Endothelial cell of umbilical vein (primary cell): Measurements from ENCODE around the gene EML1.

Source experiments
- EZH2 ChIP-seq: IDR thresholded peaks from 2 replicates; pipeline ENCODE4 v1.6.1; 2012; ENCODE audit warnings: borderline replicate concordance, low read depth, mild to moderate bottlenecking, moderate library complexity, low read length, inconsistent platforms; ENCODE audit not compliant: severe bottlenecking
- FOS ChIP-seq: IDR thresholded peaks from 2 replicates; pipeline ENCODE4 v1.6.1; 2011; ENCODE audit warnings: mild to moderate bottlenecking, low read length, moderate library complexity, borderline replicate concordance; ENCODE audit not compliant: insufficient read depth
- POLR2AphosphoS5 ChIP-seq: IDR thresholded peaks from 2 replicates; pipeline ENCODE4 v1.6.1; 2012; ENCODE audit warnings: low read depth, mild to moderate bottlenecking, control low read depth, low read length, moderate library complexity; ENCODE audit not compliant: insufficient read depth
- TF ChIP-seq, protein P1 (sequence below), 2 donors: IDR thresholded peaks; 1 replicate in 1 of 2; 2 replicates in 1 of 2; pipeline ENCODE4 v1.5.1; 2011; ENCODE audit warnings: low read length in 2 of 2, mild to moderate bottlenecking in 2 of 2, moderate library complexity in 2 of 2, control low read depth in 1 of 2, inconsistent platforms in 1 of 2, low read depth in 1 of 2; ENCODE audit not compliant: insufficient read depth in 1 of 2; ENCODE audit errors: extremely low read depth in 1 of 2

DNA sequence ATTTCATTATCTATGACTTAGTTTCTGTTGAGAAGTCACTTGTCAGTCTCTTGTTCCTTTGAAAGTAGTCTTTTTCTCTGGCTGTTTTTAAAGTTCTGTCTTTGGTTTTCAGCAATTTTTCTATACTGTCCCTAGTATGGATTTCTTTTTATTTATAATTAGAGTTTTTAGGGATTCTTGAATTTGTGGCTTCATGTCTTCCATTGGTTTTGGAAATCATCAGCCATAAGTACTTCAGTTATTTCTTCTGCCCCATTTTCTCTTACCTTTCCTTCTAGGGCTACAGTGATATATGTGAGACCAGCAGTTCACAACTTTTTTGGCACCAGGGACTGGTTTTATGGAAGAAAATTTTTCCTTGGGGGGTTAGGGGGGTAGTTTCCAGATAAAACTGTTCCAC lies 182.0 kb downstream of the EML1 start:
- TF ChIP-seq, protein P1, sequence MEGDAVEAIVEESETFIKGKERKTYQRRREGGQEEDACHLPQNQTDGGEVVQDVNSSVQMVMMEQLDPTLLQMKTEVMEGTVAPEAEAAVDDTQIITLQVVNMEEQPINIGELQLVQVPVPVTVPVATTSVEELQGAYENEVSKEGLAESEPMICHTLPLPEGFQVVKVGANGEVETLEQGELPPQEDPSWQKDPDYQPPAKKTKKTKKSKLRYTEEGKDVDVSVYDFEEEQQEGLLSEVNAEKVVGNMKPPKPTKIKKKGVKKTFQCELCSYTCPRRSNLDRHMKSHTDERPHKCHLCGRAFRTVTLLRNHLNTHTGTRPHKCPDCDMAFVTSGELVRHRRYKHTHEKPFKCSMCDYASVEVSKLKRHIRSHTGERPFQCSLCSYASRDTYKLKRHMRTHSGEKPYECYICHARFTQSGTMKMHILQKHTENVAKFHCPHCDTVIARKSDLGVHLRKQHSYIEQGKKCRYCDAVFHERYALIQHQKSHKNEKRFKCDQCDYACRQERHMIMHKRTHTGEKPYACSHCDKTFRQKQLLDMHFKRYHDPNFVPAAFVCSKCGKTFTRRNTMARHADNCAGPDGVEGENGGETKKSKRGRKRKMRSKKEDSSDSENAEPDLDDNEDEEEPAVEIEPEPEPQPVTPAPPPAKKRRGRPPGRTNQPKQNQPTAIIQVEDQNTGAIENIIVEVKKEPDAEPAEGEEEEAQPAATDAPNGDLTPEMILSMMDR (IDR thresholded peaks at IDR 0.05; ENCODE audit: extremely low read depth in 1 of 2, insufficient read depth in 1 of 2, low read depth in 1 of 2, low read length in 2 of 2), result no peak
- TF ChIP-seq EZH2 (no peak), POLR2AphosphoS5 (no peak), FOS (no peak)
